ENCODE measurements around the gene CDC25C. TPM values are rescaled to one million over a fixed set of nuclear protein-coding genes. Genes with fewer than 3 reads are reported as not detected.

Gene CDC25C
- total RNA-seq, 1 experiment from 2014 or later = 14.7 TPM

GRCh38 chr5:138274189-138274853, 57.3 kb downstream of the CDC25C start, which contains the start of gene GFRA3:
GFRA3 (minus strand) TSS chr5:138274621; CDS start chr5:138274424, 197 bp downstream.
- intact Hi-C loops (cut with micrococcal nuclease) = no loop called here

GRCh38 chr5:138273834-138274188, 57.8 kb downstream of the CDC25C start:
- Histone ChIP-seq H3K4me2 (ENCODE audit: low read length) (no peak overlapping the region), H3F3A (ENCODE audit: low read length, unreplicated experiment) (no peaks in the 10 kb centered on the region), H3K9ac (ENCODE audit: low read length) (no peak overlapping the region), H2AFZ (ENCODE audit: low read length) (no peak overlapping the region), H3K9me3 (ENCODE audit: low read length) (no peaks in the 10 kb centered on the region), H3K27ac (ENCODE audit: low read length) (no peak overlapping the region), H3K27me3 (ENCODE audit: low read length) (no peaks in the 10 kb centered on the region), H3K4me1 (ENCODE audit: insufficient read depth, low read length) (no peaks in the 10 kb centered on the region), H3K9me2 (replicated peaks; ENCODE audit: low read length) (no peaks in the 10 kb centered on the region), H4K20me1 (ENCODE audit: low read length) (no peaks in the 10 kb centered on the region), H3K36me3 (ENCODE audit: low read depth, low read length) (no peaks in the 10 kb centered on the region), H3K79me2 (ENCODE audit: low read length) (no peaks in the 10 kb centered on the region), H3K4me3 (ENCODE audit: low read length) (no peak overlapping the region)
- no peak for TF ChIP-seq EZH2 (IDR thresholded peaks at IDR 0.05; ENCODE audit: low read length, unreplicated experiment)
- no peak for TF ChIP-seq CTCF (conservative IDR thresholded peaks at IDR 0.05; ENCODE audit: low read depth, low read length)
- TF ChIP-seq EZH2phosphoT487 (IDR thresholded peaks at IDR 0.05; ENCODE audit: borderline replicate concordance, low read length) = no peak
- no peak for DNase-seq
- POLR2A ChIA-PET (ENCODE audit: unreplicated experiment) = no interaction called here
- no peak for ATAC-seq
- intact Hi-C loops (cut with micrococcal nuclease) = no loop called here
- BruUV-seq (replicated peaks) = no TSS peak
- CTCF ChIA-PET = no interaction called here

More at GRCh38 chr5:138274189-138274853, 57.3 kb downstream of the CDC25C start, which contains the start of gene GFRA3:
- Histone ChIP-seq H3K4me1 (ENCODE audit: insufficient read depth, low read length) (no peaks in the 10 kb centered on the region), H4K20me1 (ENCODE audit: low read length) (no peaks in the 10 kb centered on the region), H3K9me3 (ENCODE audit: low read length) (no peaks in the 10 kb centered on the region), H3K79me2 (ENCODE audit: low read length) (no peaks in the 10 kb centered on the region), H2AFZ (ENCODE audit: low read length) (no peak within 1 kb of the TSS), H3K9ac (ENCODE audit: low read length) (no peak within 1 kb of the TSS), H3K9me2 (replicated peaks; ENCODE audit: low read length) (no peaks in the 10 kb centered on the region), H3K36me3 (ENCODE audit: low read depth, low read length) (no peaks in the 10 kb centered on the region), H3K4me3 (ENCODE audit: low read length) (no peak within 1 kb of the TSS), H3K27me3 (ENCODE audit: low read length) (no peaks in the 10 kb centered on the region), H3K4me2 (ENCODE audit: low read length) (no peak within 1 kb of the TSS), H3F3A (ENCODE audit: low read length, unreplicated experiment) (no peaks in the 10 kb centered on the region), H3K27ac (ENCODE audit: low read length) (no peak within 1 kb of the TSS)
- ATAC-seq = no peak
- DNase-seq = no peak
- TF ChIP-seq CTCF (conservative IDR thresholded peaks at IDR 0.05; ENCODE audit: low read depth, low read length) (no peak), EZH2phosphoT487 (IDR thresholded peaks at IDR 0.05; ENCODE audit: borderline replicate concordance, low read length) (no peak), EZH2 (IDR thresholded peaks at IDR 0.05; ENCODE audit: low read length, unreplicated experiment) (no peak)
- ChIA-PET POLR2A (ENCODE audit: unreplicated experiment) (no interaction called here), CTCF (no interaction called here)
- BruUV-seq (replicated peaks) = no TSS peak

- no peaks in the 10 kb centered on the region for H3K4me1 ChIP-seq (ENCODE audit: insufficient read depth, low read length)
- intact Hi-C loops (cut with micrococcal nuclease) = no loop called here
- H3K27me3 ChIP-seq (ENCODE audit: low read length) = no peaks in the 10 kb centered on the region
- TF ChIP-seq CTCF (conservative IDR thresholded peaks at IDR 0.05; ENCODE audit: low read depth, low read length) (no peak), EZH2phosphoT487 (IDR thresholded peaks at IDR 0.05; ENCODE audit: borderline replicate concordance, low read length) (no peak), EZH2 (IDR thresholded peaks at IDR 0.05; ENCODE audit: low read length, unreplicated experiment) (no peak)
- no peaks in the 10 kb centered on the region for H3K79me2 ChIP-seq (ENCODE audit: low read length)
- H3K9me3 ChIP-seq (ENCODE audit: low read length) = no peaks in the 10 kb centered on the region
- no peak overlapping the region for H2AFZ ChIP-seq (ENCODE audit: low read length)
- H3K4me3 ChIP-seq (ENCODE audit: low read length) = no peak overlapping the region
- H3K36me3 ChIP-seq (ENCODE audit: low read depth, low read length) = no peaks in the 10 kb centered on the region
- no TSS peak for BruUV-seq (replicated peaks)
- H3F3A ChIP-seq (ENCODE audit: low read length, unreplicated experiment) = no peaks in the 10 kb centered on the region
- CTCF ChIA-PET = no interaction called here
- no peaks in the 10 kb centered on the region for H4K20me1 ChIP-seq (ENCODE audit: low read length)
- POLR2A ChIA-PET (ENCODE audit: unreplicated experiment) = no interaction called here
- H3K9me2 ChIP-seq (replicated peaks; ENCODE audit: low read length) = no peaks in the 10 kb centered on the region
- no peak overlapping the region for H3K4me2 ChIP-seq (ENCODE audit: low read length)
- ATAC-seq = no peak
- no peak for DNase-seq
- no peak overlapping the region for H3K27ac ChIP-seq (ENCODE audit: low read length)
- H3K9ac ChIP-seq (ENCODE audit: low read length) = no peak overlapping the region
Measured at GRCh38 chr5:138272681-138273080, 58.9 kb downstream of the CDC25C start.

Measured in PC-3 (cell line).